ENCODE data around the gene CRYBG1.

Gene CRYBG1

DNA sequence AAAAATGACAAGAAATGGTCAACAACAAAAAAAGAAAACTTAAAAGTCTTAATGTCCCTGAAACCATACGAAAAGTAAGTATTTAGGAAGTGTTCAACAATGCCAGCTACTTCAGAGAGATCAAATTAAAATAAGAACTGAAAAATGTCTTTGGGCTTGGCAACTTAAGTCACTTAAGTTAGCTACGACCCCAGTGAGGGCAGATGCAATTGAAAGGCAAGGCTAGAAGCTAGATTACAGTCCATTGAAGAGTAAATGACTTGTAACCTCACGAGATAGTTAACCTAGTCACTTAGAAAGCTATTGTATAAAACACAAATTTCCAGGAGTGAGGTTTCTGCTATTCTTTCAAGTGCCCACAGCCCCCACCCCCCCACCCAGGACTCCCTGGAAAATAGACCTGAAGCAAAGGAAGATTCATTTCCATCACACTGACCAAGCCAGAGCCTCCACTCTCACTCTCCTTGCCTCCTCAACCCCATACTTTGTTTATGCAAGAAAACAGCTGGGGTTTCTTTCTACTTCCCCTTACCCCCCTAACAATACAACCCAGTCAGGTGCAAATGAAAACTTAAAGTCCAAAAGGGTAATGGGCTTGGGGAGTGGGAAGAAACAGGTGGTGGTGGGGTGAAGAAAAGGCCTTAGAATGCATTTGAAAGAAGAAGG lies 254.2 kb downstream of the CRYBG1 start:
- DNase-seq (ENCODE audit: low read depth) = no peak
- no peak overlapping the region for H3K4me3 ChIP-seq (ENCODE audit: low read length)
- TF ChIP-seq, protein P1, sequence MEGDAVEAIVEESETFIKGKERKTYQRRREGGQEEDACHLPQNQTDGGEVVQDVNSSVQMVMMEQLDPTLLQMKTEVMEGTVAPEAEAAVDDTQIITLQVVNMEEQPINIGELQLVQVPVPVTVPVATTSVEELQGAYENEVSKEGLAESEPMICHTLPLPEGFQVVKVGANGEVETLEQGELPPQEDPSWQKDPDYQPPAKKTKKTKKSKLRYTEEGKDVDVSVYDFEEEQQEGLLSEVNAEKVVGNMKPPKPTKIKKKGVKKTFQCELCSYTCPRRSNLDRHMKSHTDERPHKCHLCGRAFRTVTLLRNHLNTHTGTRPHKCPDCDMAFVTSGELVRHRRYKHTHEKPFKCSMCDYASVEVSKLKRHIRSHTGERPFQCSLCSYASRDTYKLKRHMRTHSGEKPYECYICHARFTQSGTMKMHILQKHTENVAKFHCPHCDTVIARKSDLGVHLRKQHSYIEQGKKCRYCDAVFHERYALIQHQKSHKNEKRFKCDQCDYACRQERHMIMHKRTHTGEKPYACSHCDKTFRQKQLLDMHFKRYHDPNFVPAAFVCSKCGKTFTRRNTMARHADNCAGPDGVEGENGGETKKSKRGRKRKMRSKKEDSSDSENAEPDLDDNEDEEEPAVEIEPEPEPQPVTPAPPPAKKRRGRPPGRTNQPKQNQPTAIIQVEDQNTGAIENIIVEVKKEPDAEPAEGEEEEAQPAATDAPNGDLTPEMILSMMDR (conservative IDR thresholded peaks at IDR 0.05; ENCODE audit: low read length) = no peak

DNA sequence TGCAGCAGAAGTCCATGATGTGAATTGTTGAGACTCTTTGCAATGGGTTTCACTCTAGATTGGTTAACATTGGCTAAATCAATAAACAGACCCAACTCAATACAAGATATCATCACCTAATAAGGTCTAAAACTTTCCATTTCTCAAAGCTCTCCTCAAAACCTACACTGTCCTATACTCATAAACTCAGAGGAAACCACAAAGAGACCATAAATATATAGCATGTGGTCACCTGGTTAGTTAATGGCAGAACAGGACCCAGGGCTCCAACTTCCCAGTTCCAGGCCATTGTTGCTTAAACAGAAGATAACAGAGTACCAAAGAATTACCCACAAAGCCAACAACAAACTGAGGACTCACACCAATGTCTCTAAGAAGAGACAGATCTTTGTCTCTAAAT lies 256.8 kb downstream of the CRYBG1 start:
- H3K4me3 ChIP-seq (ENCODE audit: low read length) = no peak overlapping the region
- TF ChIP-seq, protein P1 (conservative IDR thresholded peaks at IDR 0.05; ENCODE audit: low read length) = no peak
- no peak for DNase-seq (ENCODE audit: low read depth)

DNA sequence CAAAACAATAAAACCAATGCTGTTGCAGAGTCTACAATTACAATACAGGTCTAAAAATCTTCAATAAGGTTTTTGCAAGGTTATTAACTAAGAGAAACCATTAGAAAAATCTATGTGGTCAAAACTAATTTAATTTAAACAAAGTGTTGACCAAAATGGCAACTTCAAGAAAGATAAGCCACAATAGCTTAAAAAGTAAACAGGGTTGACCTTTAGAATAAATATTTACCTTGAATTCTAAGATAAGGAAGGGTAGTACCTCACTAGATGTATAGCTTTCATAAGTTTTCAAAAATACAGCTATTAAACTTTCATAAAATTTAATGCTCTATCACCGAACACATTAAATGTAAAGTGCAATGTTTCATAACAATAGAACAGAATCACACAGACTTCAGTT lies 257.3 kb downstream of the CRYBG1 start:
- H3K4me3 ChIP-seq (ENCODE audit: low read length) = no peak overlapping the region
- no peak for DNase-seq (ENCODE audit: low read depth)
- TF ChIP-seq, protein P1 (conservative IDR thresholded peaks at IDR 0.05; ENCODE audit: low read length) = no peak

DNA sequence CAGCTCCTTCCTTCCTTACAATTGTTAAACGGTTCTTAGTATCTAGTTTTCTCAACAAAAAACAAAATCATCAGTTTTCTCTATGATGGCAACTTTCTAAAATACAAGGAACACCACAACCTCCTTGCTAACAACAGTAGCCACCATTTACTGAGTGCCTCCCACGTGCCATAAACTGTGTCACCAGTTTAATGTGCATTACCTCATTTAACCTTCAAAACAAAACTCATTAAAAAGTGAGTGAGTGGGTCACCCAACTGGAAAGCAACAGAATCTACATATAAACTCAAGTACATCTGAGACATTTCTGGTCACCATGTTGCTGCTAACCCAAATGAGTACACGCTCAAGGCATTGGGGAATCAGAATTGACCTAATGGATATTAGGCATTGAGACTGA lies 257.8 kb downstream of the CRYBG1 start:
- no peak overlapping the region for H3K4me3 ChIP-seq (ENCODE audit: low read length)
- TF ChIP-seq, protein P1 (conservative IDR thresholded peaks at IDR 0.05; ENCODE audit: low read length) = no peak
- no peak for DNase-seq (ENCODE audit: low read depth)

DNA sequence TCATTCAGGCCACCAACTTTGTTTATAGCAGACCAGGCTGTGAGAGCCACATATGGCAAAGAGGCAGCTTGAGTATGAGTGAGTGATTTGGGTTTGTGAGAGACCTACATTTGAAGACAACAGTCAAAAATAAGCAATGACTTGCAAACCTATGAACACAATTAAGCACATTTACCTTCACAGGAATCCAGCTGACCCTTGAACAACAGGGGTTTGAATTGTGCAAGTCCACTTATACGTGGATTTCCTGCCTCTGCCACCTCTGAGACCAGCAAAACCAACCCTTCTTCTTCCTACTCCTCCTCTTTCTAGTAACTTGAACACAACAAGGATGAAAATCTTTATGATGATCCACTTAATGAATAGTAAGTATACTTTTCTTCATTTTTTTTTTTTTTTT lies 258.7 kb downstream of the CRYBG1 start:
- no peak overlapping the region for H3K4me3 ChIP-seq (ENCODE audit: low read length)
- DNase-seq (ENCODE audit: low read depth) = no peak
- TF ChIP-seq, protein P1 (conservative IDR thresholded peaks at IDR 0.05; ENCODE audit: low read length) = no peak

DNA sequence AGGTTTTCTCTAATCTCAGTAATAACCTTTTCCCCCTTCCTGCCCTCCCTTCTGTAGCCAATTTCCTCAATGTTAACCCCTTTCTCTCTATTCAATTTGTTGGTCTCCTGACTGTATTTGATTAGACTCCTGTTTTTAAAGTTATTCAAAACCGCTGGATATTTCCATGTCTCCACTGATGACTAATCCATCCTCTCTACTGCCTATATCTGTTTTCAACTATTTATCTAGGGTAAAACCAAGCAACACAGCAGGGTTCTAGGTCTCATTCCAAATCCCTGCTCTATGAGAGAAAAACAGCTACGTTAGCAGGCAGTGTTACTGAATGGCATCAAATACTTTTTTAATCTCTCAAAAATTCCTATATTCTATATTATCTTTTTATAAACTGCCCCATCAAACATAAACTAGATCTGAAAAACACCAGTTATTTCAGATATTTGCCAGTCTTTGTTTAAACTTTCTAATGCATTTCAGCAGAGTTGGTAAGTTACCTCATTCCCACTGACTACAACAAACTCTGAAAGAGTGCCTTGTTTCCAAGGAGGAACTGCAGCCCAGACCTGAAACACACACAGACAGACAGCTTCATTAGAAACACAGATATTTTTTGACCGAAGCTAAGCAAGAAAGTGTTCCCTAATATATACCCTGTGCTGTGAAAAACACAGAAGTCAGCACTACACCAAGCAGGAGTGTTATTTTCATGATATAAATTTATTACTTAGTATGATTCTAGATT lies 260.6 kb downstream of the CRYBG1 start:
- TF ChIP-seq, protein P1 (conservative IDR thresholded peaks at IDR 0.05; ENCODE audit: low read length) = no peak
- H3K4me3 ChIP-seq (ENCODE audit: low read length) = no peak overlapping the region
- DNase-seq (ENCODE audit: low read depth) = no peak
